ENCODE measurements around the gene NR4A1.

DNA sequence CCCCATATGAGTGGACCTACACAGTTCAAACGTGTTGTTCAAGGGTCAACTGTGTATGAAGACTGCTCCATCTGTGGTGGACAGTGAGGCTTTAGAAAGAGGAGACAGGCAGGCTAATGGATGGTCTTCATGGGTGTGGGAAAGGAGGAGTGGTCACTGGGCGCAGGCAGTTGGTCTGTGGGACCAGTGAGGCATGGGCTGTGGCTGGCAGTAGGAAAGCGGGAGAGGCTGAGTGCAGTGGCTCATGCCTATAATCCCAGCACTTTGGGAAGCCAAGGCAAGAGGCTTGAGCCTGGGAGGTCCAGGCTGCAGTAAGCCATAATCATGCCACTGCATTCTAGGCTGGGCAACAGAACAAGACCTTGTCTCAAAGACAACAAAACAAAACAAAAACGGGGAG, 2.0 kb upstream of the NR4A1 start:
- TF ChIP-seq CTCF (tag by site-specific recombination; IDR thresholded peaks at IDR 0.05): no peak
- TF ChIP-seq ZNF221 (tag by site-specific recombination; IDR thresholded peaks at IDR 0.05; ENCODE audit: borderline replicate concordance): no peak
- TF ChIP-seq, protein P1, sequence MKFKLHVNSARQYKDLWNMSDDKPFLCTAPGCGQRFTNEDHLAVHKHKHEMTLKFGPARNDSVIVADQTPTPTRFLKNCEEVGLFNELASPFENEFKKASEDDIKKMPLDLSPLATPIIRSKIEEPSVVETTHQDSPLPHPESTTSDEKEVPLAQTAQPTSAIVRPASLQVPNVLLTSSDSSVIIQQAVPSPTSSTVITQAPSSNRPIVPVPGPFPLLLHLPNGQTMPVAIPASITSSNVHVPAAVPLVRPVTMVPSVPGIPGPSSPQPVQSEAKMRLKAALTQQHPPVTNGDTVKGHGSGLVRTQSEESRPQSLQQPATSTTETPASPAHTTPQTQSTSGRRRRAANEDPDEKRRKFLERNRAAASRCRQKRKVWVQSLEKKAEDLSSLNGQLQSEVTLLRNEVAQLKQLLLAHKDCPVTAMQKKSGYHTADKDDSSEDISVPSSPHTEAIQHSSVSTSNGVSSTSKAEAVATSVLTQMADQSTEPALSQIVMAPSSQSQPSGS (tag by site-specific recombination; IDR thresholded peaks at IDR 0.05; ENCODE audit: low read depth): no peak
- no peak for TF ChIP-seq REST (tag by site-specific recombination; IDR thresholded peaks at IDR 0.05)
- TF ChIP-seq ZNF16 (tag by site-specific recombination; IDR thresholded peaks at IDR 0.05; ENCODE audit: low read depth): no peak
- no peak for TF ChIP-seq ZNF211 (tag by site-specific recombination; IDR thresholded peaks at IDR 0.05; ENCODE audit: low read depth)
- TF ChIP-seq KLF1 (tag by site-specific recombination; IDR thresholded peaks at IDR 0.05): no peak
- TF ChIP-seq INSM2 (tag by site-specific recombination; IDR thresholded peaks at IDR 0.05): no peak
- no peak for TF ChIP-seq ZNF398 (tag by site-specific recombination; IDR thresholded peaks at IDR 0.05)
- TF ChIP-seq IKZF3 (tag by site-specific recombination; IDR thresholded peaks at IDR 0.05): no peak
- no peak for TF ChIP-seq ZNF501 (tag by site-specific recombination; IDR thresholded peaks at IDR 0.05)
- no peak for TF ChIP-seq ZNF146 (tag by site-specific recombination; IDR thresholded peaks at IDR 0.05)
